ENCODE measurements around the gene FRMD4A.
"Not testable (repeated sequence)": the region's sequence is repeated elsewhere in the genome, so short reads cannot be mapped to it uniquely, and the experiment has no call there.

Gene FRMD4A

DNA sequence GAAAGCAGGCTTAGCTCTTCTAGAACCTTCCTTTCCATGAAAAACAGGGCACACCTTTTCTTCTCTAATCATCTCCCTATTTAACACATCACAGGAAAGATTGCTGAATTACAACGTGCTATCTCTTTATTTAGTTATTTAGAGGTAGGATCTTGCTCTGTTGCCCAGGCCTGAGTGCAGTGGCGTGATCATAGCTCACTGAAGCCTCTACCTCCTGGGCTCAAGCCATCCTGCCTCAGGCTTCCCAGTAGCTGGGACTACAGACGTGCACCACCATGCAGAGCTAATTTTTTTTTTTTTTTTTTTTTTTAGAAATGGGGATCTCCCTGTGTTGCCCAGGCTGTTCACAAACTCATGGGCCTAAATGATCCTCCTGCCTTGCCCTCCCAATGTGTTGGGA, 492.8 kb downstream of the FRMD4A start:
- DNase-seq (ENCODE audit: low spot score) (no peak), ATAC-seq (ENCODE audit: low read depth) (no peak)
- Histone ChIP-seq H3K4me1 (ENCODE audit: insufficient read depth, poor library complexity, severe bottlenecking) (peaks cover 7% of the 10 kb centered on the region), H3K9me3 (ENCODE audit: severe bottlenecking) (no peaks in the 10 kb centered on the region), H3K27ac (ENCODE audit: poor library complexity, severe bottlenecking) (no peak overlapping the region), H3K36me3 (ENCODE audit: low read depth) (no peaks in the 10 kb centered on the region), H3K4me3 (ENCODE audit: severe bottlenecking) (no peak overlapping the region), H3K27me3 (ENCODE audit: insufficient read depth, poor library complexity, severe bottlenecking) (no peaks in the 10 kb centered on the region)
- TF ChIP-seq, protein P1, sequence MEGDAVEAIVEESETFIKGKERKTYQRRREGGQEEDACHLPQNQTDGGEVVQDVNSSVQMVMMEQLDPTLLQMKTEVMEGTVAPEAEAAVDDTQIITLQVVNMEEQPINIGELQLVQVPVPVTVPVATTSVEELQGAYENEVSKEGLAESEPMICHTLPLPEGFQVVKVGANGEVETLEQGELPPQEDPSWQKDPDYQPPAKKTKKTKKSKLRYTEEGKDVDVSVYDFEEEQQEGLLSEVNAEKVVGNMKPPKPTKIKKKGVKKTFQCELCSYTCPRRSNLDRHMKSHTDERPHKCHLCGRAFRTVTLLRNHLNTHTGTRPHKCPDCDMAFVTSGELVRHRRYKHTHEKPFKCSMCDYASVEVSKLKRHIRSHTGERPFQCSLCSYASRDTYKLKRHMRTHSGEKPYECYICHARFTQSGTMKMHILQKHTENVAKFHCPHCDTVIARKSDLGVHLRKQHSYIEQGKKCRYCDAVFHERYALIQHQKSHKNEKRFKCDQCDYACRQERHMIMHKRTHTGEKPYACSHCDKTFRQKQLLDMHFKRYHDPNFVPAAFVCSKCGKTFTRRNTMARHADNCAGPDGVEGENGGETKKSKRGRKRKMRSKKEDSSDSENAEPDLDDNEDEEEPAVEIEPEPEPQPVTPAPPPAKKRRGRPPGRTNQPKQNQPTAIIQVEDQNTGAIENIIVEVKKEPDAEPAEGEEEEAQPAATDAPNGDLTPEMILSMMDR (IDR thresholded peaks at IDR 0.05; ENCODE audit: poor library complexity, severe bottlenecking), result no peak

DNA sequence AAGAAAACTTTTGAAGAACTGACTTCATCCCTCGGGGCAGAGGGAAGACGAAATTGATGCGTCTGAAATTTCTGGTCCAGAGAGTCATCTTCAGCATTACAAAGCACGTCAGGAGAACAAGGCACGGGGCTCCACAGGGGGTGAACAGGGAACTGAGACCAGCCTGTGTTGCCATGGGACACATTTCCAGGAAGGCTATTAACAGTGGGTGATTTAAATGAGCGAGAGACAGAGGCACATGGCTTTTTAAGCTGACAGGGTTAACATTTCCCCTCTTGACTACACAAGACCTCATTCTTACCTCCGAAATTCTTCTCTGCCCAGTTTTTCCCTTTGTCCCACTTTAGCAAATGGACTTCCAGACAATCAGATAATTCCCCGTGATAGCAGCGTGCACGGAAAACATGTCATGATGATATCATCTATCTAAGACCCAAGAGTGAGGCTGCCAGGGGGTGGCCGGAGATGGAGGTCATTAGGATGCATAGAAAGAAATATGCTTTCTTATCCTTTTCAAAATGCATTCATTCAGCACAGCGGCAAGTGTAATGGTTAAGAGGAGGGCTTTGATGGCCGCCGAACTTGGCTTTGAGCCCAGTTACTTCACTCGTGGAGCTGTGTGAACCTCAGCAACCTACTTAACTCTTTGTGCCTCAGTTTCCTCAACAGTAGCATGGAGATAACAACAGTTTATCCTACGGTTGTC, 496.0 kb downstream of the FRMD4A start:
- no peaks in the 10 kb centered on the region for H3K36me3 ChIP-seq (ENCODE audit: low read depth)

DNA sequence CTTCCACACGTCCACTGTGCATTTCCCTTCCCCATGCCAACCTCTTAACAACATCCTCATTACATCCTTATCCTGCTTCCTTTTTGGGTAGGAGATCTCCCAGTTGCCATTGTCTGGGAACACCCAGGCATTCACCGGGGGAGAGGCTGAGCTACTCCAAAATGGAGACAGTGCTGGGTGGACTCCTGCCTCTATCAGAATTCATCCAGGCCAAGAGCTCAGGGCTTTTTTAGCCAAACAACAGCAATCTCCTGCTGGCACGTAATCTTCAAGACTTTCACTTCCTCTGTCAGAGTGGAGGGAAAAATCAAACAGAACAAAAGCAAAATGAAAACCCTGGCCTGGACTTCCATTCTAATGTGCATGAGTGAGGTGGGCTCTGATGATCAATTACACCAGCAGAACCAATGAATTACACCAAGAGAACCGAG, 499.0 kb downstream of the FRMD4A start:
- TF ChIP-seq, protein P1 (IDR thresholded peaks at IDR 0.05; ENCODE audit: poor library complexity, severe bottlenecking), result no peak
- Histone ChIP-seq H3K36me3 (ENCODE audit: low read depth) (no peaks in the 10 kb centered on the region), H3K27me3 (ENCODE audit: insufficient read depth, poor library complexity, severe bottlenecking) (no peaks in the 10 kb centered on the region), H3K4me3 (ENCODE audit: severe bottlenecking) (no peak overlapping the region), H3K27ac (ENCODE audit: poor library complexity, severe bottlenecking) (no peak overlapping the region), H3K9me3 (ENCODE audit: severe bottlenecking) (no peaks in the 10 kb centered on the region), H3K4me1 (ENCODE audit: insufficient read depth, poor library complexity, severe bottlenecking) (no peaks in the 10 kb centered on the region)
- ATAC-seq (ENCODE audit: low read depth), result no peak
- no peak for DNase-seq (ENCODE audit: low spot score)

More for the DNA sequence above, 496.0 kb downstream of the FRMD4A start:
- H3K9me3 ChIP-seq (ENCODE audit: severe bottlenecking), result no peaks in the 10 kb centered on the region
- no peak overlapping the region for H3K27ac ChIP-seq (ENCODE audit: poor library complexity, severe bottlenecking)
- no peak overlapping the region for H3K4me3 ChIP-seq (ENCODE audit: severe bottlenecking)
- H3K4me1 ChIP-seq (ENCODE audit: insufficient read depth, poor library complexity, severe bottlenecking), result peaks cover 4% of the 10 kb centered on the region
- TF ChIP-seq, protein P1 (IDR thresholded peaks at IDR 0.05; ENCODE audit: poor library complexity, severe bottlenecking), result no peak
- ATAC-seq (ENCODE audit: low read depth) (no peak), DNase-seq (ENCODE audit: low spot score) (no peak)
- H3K27me3 ChIP-seq (ENCODE audit: insufficient read depth, poor library complexity, severe bottlenecking), result no peaks in the 10 kb centered on the region

DNA sequence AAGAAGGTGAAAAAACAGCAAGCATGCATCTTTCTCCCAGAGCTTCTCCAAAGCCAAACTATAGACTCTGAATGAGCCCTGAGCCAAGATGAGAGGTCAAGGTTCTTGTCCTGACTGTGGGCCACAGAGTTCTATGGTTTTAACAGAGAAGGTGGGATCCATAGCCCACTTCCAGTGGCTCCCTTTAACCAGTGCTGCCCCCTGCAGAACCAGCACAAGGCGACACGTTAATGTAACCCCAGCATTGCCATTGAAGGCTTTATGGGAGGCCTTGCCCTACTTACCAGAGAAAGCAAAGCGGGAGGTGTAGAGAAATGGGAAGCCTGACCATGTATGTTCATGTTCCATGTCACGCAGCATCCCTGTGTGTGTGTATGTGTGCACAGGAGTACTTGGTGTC, 500.3 kb downstream of the FRMD4A start:
- H3K4me3 ChIP-seq (ENCODE audit: severe bottlenecking), result no peak overlapping the region
- no peaks in the 10 kb centered on the region for H3K36me3 ChIP-seq (ENCODE audit: low read depth)
- ATAC-seq (ENCODE audit: low read depth), result no peak

DNA sequence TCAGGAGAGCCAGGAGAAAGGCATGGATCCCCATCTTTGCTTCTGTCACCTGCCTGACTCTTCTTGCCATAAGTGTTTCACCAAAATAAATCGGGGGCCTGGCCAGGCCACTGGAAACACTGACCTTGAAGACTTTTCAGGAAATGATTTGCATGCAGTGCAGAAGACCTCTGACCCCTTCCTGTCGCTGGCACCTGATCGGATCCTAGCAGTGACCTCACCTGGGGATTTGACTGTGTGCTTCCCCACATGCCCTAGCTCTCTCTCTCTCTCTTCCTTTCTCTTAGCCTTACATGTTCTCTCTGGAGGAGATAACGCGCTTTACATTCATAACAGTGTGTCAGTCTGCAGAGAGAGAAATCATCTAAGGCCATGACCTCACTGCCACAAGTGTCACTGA, 500.9 kb downstream of the FRMD4A start:
- TF ChIP-seq, protein P1 (IDR thresholded peaks at IDR 0.05; ENCODE audit: poor library complexity, severe bottlenecking), result no peak
- Histone ChIP-seq H3K9me3 (ENCODE audit: severe bottlenecking) (no peaks in the 10 kb centered on the region), H3K27ac (ENCODE audit: poor library complexity, severe bottlenecking) (no peak overlapping the region), H3K4me1 (ENCODE audit: insufficient read depth, poor library complexity, severe bottlenecking) (no peaks in the 10 kb centered on the region), H3K27me3 (ENCODE audit: insufficient read depth, poor library complexity, severe bottlenecking) (no peaks in the 10 kb centered on the region), H3K36me3 (ENCODE audit: low read depth) (no peaks in the 10 kb centered on the region), H3K4me3 (ENCODE audit: severe bottlenecking) (no peak overlapping the region)
- DNase-seq (ENCODE audit: low spot score) (no peak), ATAC-seq (ENCODE audit: low read depth) (no peak)

More for the DNA sequence above, 500.3 kb downstream of the FRMD4A start:
- Histone ChIP-seq H3K27me3 (ENCODE audit: insufficient read depth, poor library complexity, severe bottlenecking) (no peaks in the 10 kb centered on the region), H3K9me3 (ENCODE audit: severe bottlenecking) (no peaks in the 10 kb centered on the region), H3K27ac (ENCODE audit: poor library complexity, severe bottlenecking) (no peak overlapping the region), H3K4me1 (ENCODE audit: insufficient read depth, poor library complexity, severe bottlenecking) (no peaks in the 10 kb centered on the region)
- no peak for DNase-seq (ENCODE audit: low spot score)
- TF ChIP-seq, protein P1 (IDR thresholded peaks at IDR 0.05; ENCODE audit: poor library complexity, severe bottlenecking), result no peak

DNA sequence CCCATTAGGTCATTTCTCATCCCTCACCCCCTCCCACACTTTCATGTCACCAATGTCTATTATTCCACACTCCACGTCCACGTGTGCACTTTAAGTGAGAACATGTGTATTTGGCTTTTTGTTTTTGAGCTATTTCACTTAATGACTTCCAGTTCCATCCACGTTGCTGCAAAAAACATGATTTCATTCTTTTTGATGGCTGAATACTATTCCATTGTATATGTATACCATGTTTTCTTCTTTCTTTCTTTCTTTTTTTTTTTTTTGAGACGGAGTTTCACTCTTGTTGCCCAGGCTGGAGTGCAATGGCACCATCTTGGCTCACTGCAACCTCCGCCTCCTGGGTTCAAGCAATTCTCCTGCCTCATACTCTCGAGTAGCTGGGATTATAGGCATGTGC, 502.4 kb downstream of the FRMD4A start:
- not testable (repeated sequence) for H3K4me1 ChIP-seq (ENCODE audit: insufficient read depth, poor library complexity, severe bottlenecking); H3K36me3 ChIP-seq (ENCODE audit: low read depth); H3K9me3 ChIP-seq (ENCODE audit: severe bottlenecking); ATAC-seq (ENCODE audit: low read depth); H3K4me3 ChIP-seq (ENCODE audit: severe bottlenecking); DNase-seq (ENCODE audit: low spot score); H3K27ac ChIP-seq (ENCODE audit: poor library complexity, severe bottlenecking); H3K27me3 ChIP-seq (ENCODE audit: insufficient read depth, poor library complexity, severe bottlenecking)
